H1 (cell line): ENCODE results near the gene GPR143. TPM values are rescaled to one million over a fixed set of nuclear protein-coding genes. Genes with fewer than 3 reads are reported as not detected.

Experiments
- CTCF ChIA-PET: fragments of 300-600 bp; sonication (Branson Sonifier 250); formaldehyde crosslinking; loops from one replicate; lab custom pipeline; 2021; ENCODE audit not compliant: partially characterized antibody; lab: Charles Lee
- POLR2A ChIA-PET: fragments of 300-600 bp; sonication (Branson Sonifier 250); formaldehyde crosslinking; loops from one replicate; lab custom pipeline; 2021; ENCODE audit warnings: inconsistent platforms; ENCODE audit not compliant: partially characterized antibody; lab: Charles Lee
- DNase-seq, 2 experiments: peaks; one replicate each; pipeline versions ENCODE4 v3.0.0 to v3.0.0-alpha.2; 2010 to 2022; ENCODE audit warnings: low spot score in 2 of 2, low read depth in 1 of 2, mixed read lengths in 1 of 2
- FAIRE-seq: peaks from 2 replicates; lab custom pipeline; 2011; peaks lifted over from hg19 to GRCh38; lab: Jason Lieb, UNC
- H2AFZ ChIP-seq: 2 replicates; pipeline ENCODE4 v1.8.1; 2012; ENCODE audit warnings: low read length, inconsistent platforms
- H2AK5ac ChIP-seq: 2 replicates; pipeline ENCODE4 v1.6.1; 2013; ENCODE audit warnings: low read depth, low read length
- H2BK120ac ChIP-seq: replicated peaks from 2 replicates; pipeline ENCODE3; 2013; ENCODE audit warnings: low read depth, low read length, inconsistent platforms
- H2BK12ac ChIP-seq: 2 replicates; pipeline ENCODE4 v1.6.1; 2013; ENCODE audit warnings: low read depth, low read length
- H2BK15ac ChIP-seq: 2 replicates; pipeline ENCODE4 v1.6.1; 2013; ENCODE audit warnings: low read length
- H2BK20ac ChIP-seq: 2 replicates; pipeline ENCODE4 v1.6.1; 2013; ENCODE audit warnings: low read length
- H2BK5ac ChIP-seq: 2 replicates; pipeline ENCODE4 v1.6.1; 2013; ENCODE audit warnings: low read depth, low read length
- H3K14ac ChIP-seq: 2 replicates; pipeline ENCODE4 v1.6.1; 2013; ENCODE audit warnings: inconsistent platforms; ENCODE audit not compliant: insufficient read length
- H3K18ac ChIP-seq: 2 replicates; pipeline ENCODE4 v1.6.1; 2013; ENCODE audit warnings: low read length; ENCODE audit errors: extremely low read depth
- H3K23ac ChIP-seq: 2 replicates; pipeline ENCODE4 v1.6.1; 2013; ENCODE audit warnings: inconsistent platforms; ENCODE audit not compliant: insufficient read length
- H3K23me2 ChIP-seq: 2 replicates; pipeline ENCODE4 v1.6.1; 2013; ENCODE audit warnings: low read depth, low read length
- H3K27ac ChIP-seq: 2 replicates; pipeline ENCODE4 v1.6.1; 2011; ENCODE audit warnings: low read depth, low read length, inconsistent platforms
- H3K27me3 ChIP-seq, 4 experiments: replicated peaks in 1 of 4; 1 replicate in 1 of 4; 2 replicates in 3 of 4; pipeline versions ENCODE4 v1.6.1 to v1.8.1; 2011 to 2013; ENCODE audit warnings: low read length in 3 of 4, mild to moderate bottlenecking in 3 of 4, inconsistent platforms in 2 of 4, mixed read lengths in 2 of 4, moderate library complexity in 1 of 4; ENCODE audit not compliant: control insufficient read depth in 3 of 4, insufficient read depth in 3 of 4; ENCODE audit errors: extremely low read depth in 1 of 4
- H3K36me3 ChIP-seq, 4 experiments: 2 replicates each; pipeline versions ENCODE4 v1.6.1 to v1.8.1; 2011 to 2013; ENCODE audit warnings: mild to moderate bottlenecking in 4 of 4, low read length in 3 of 4, moderate library complexity in 2 of 4, control low read depth in 1 of 4, inconsistent platforms in 1 of 4; ENCODE audit not compliant: insufficient read depth in 4 of 4, control insufficient read depth in 2 of 4
- H3K4ac ChIP-seq: replicated peaks from 2 replicates; pipeline ENCODE3; 2013; ENCODE audit warnings: low read length, low read depth, mixed read lengths, inconsistent platforms; ENCODE audit not compliant: insufficient read length
- H3K4me1 ChIP-seq, 4 experiments: replicated peaks in 1 of 4; 1 replicate in 1 of 4; 2 replicates in 3 of 4; pipeline versions ENCODE4 v1.6.1 to v1.8.1; 2011 to 2013; ENCODE audit warnings: low read length in 3 of 4, inconsistent platforms in 2 of 4, mixed read lengths in 1 of 4; ENCODE audit not compliant: insufficient read depth in 4 of 4, control insufficient read depth in 3 of 4
- H3K4me2 ChIP-seq, 2 experiments: 2 replicates each; pipeline versions ENCODE4 v1.6.1 to v1.8.1; 2011 to 2013; ENCODE audit warnings: low read depth in 2 of 2, low read length in 2 of 2, control low read depth in 1 of 2, inconsistent platforms in 1 of 2, mild to moderate bottlenecking in 1 of 2; ENCODE audit not compliant: insufficient read depth in 1 of 2
- H3K4me3 ChIP-seq, 4 experiments: fragments of 200-600, 300-600 bp in 1 of 4; sonication (generic), shearing (Covaris generic), sonication (Bioruptor Twin) in 1 of 4; 2 replicates each; pipeline versions ENCODE4 v1.5.1 to v1.8.1; 2011 to 2016; ENCODE audit warnings: low read length in 4 of 4, low read depth in 3 of 4, control low read depth in 2 of 4, inconsistent platforms in 2 of 4, mild to moderate bottlenecking in 2 of 4, mixed read lengths in 1 of 4, moderate library complexity in 1 of 4; ENCODE audit not compliant: insufficient read depth in 2 of 4; ENCODE audit errors: extremely low read depth in 1 of 4
- H3K56ac ChIP-seq: replicated peaks from 2 replicates; pipeline ENCODE3; 2013; ENCODE audit warnings: low read depth, mild to moderate bottlenecking, mixed read lengths, low read length, inconsistent platforms; ENCODE audit not compliant: insufficient read length
- H3K79me1 ChIP-seq: 2 replicates; pipeline ENCODE4 v1.6.1; 2013; ENCODE audit warnings: low read depth, low read length, control low read depth
- H3K79me2 ChIP-seq, 2 experiments: 2 replicates each; pipeline versions ENCODE4 v1.6.1 to v1.8.1; 2012 to 2013; ENCODE audit warnings: low read length in 2 of 2, mild to moderate bottlenecking in 2 of 2, inconsistent platforms in 1 of 2; ENCODE audit not compliant: insufficient read depth in 2 of 2, control insufficient read depth in 1 of 2
- H3K9ac ChIP-seq, 4 experiments: replicated peaks in 1 of 4; 1 replicate in 1 of 4; 2 replicates in 3 of 4; pipeline versions ENCODE4 v1.6.1 to v1.8.1; 2011 to 2013; ENCODE audit warnings: low read depth in 3 of 4, low read length in 3 of 4, control low read depth in 2 of 4, mild to moderate bottlenecking in 2 of 4, moderate library complexity in 2 of 4, inconsistent platforms in 1 of 4; ENCODE audit errors: extremely low read depth in 1 of 4
- H3K9me3 ChIP-seq, 2 experiments: 2 replicates each; pipeline versions ENCODE4 v1.6.1 to v1.8.1; 2012 to 2013; ENCODE audit warnings: mild to moderate bottlenecking in 2 of 2, moderate library complexity in 2 of 2, control low read depth in 1 of 2, inconsistent platforms in 1 of 2, low read depth in 1 of 2, low read length in 1 of 2, mixed read lengths in 1 of 2; ENCODE audit not compliant: insufficient read depth in 2 of 2
- H4K20me1 ChIP-seq, 2 experiments: replicated peaks in 1 of 2; 2 replicates each; pipeline versions ENCODE3 to v1.8.1; 2011 to 2013; ENCODE audit warnings: inconsistent platforms in 2 of 2, low read length in 2 of 2, mild to moderate bottlenecking in 1 of 2; ENCODE audit not compliant: insufficient read depth in 2 of 2, control insufficient read depth in 1 of 2
- H4K5ac ChIP-seq: 2 replicates; pipeline ENCODE4 v1.6.1; 2013; ENCODE audit warnings: low read length, low read depth, mixed read lengths, inconsistent platforms; ENCODE audit not compliant: insufficient read length
- H4K8ac ChIP-seq: 2 replicates; pipeline ENCODE4 v1.8.0; 2013; ENCODE audit warnings: mild to moderate bottlenecking, moderate library complexity, low read length, inconsistent platforms; ENCODE audit not compliant: insufficient read depth; ENCODE audit errors: extremely low read depth
- H4K91ac ChIP-seq: replicated peaks from 2 replicates; pipeline ENCODE3; 2013; ENCODE audit warnings: low read length, mixed read lengths, inconsistent platforms; ENCODE audit not compliant: insufficient read length
- BACH1 ChIP-seq: IDR thresholded peaks from 2 replicates; pipeline ENCODE4 v1.6.1; 2012; ENCODE audit warnings: low read length, improper control_type of control experiment
- CREB1 ChIP-seq: IDR thresholded peaks from 2 replicates; pipeline ENCODE4 v1.6.1; 2012; ENCODE audit warnings: inconsistent platforms
- EGR1 ChIP-seq: IDR thresholded peaks from 2 replicates; pipeline ENCODE4 v1.6.1; 2011; ENCODE audit warnings: low read depth, low read length, borderline replicate concordance
- FOSL1 ChIP-seq: IDR thresholded peaks from 2 replicates; pipeline ENCODE4 v1.6.1; 2011; ENCODE audit warnings: mild to moderate bottlenecking, low read depth, low read length, moderate library complexity; ENCODE audit not compliant: insufficient read depth
- GABPA ChIP-seq: IDR thresholded peaks from 2 replicates; pipeline ENCODE4 v1.6.1; 2011; ENCODE audit warnings: mild to moderate bottlenecking, low read length, moderate library complexity, borderline replicate concordance; ENCODE audit not compliant: insufficient read depth
- GTF2F1 ChIP-seq: IDR thresholded peaks from 2 replicates; pipeline ENCODE4 v1.6.1; 2012; ENCODE audit warnings: low read depth, low read length, improper control_type of control experiment, borderline replicate concordance
- PHF8 ChIP-seq: fragments of 200-600 bp; sonication (generic); conservative IDR thresholded peaks from 2 replicates; pipeline ENCODE4 v1.7.1; 2012; ENCODE audit warnings: low read depth, mild to moderate bottlenecking, inconsistent platforms, low read length, moderate library complexity
- RBBP5 ChIP-seq: IDR thresholded peaks from 2 replicates; pipeline ENCODE4 v1.7.1; 2012; ENCODE audit warnings: low read depth, mild to moderate bottlenecking, inconsistent platforms, low read length, moderate library complexity, borderline replicate concordance
- SIX5 ChIP-seq: IDR thresholded peaks from 2 replicates; pipeline ENCODE4 v1.6.1; 2011; ENCODE audit warnings: mild to moderate bottlenecking, low read depth, low read length
- SRF ChIP-seq: IDR thresholded peaks from 2 replicates; pipeline ENCODE4 v1.6.1; 2011; ENCODE audit warnings: mild to moderate bottlenecking, low read depth, low read length, moderate library complexity
- TCF12 ChIP-seq: IDR thresholded peaks from 2 replicates; pipeline ENCODE4 v1.6.1; 2011; ENCODE audit warnings: low read depth, mild to moderate bottlenecking, low read length
- WGBS, 2 experiments: shearing (Covaris generic) in 1 of 2; methylation state at CpG; one replicate each; pipeline versions ENCODE4 v1.1.6 to v1.1.7; 2013 to 2015; ENCODE audit warnings: low lambda C conversion rate in 2 of 2, mixed read lengths in 2 of 2, inconsistent platforms in 1 of 2, low coverage in 1 of 2, missing lambda C conversion rate in 1 of 2; ENCODE audit not compliant: insufficient replicate concordance in 2 of 2, insufficient coverage in 1 of 2, insufficient read length in 1 of 2; ENCODE audit errors: extremely low coverage in 1 of 2, missing lambda C conversion rate in 1 of 2; 5-methylcytosine and 5-hydroxymethylcytosine counted together
- polyA plus RNA-seq, 7 experiments: library from polyadenylated mRNA; depleted of rRNA in 3 of 7; stranded (reverse) in 5 of 7; unstranded in 2 of 7; fragments of >200 nt in 5 of 7; fragments of 200-250 nt in 2 of 7; gene quantifications; 1 replicate in 5 of 7; 2 replicates in 1 of 7; 4 replicates in 1 of 7; pipeline versions ENCODE4 v1.2.1 to v1.2.3, GENCODE V29; 2011 to 2013; ENCODE audit warnings: missing spikeins in 2 of 7, mixed read lengths in 2 of 7
- total RNA-seq: library from RNA; stranded (reverse); fragmentation: NEBNext Ultra II Directional; extraction: Animal tissue kit (Norgen Biotek cat#: 25700); gene quantifications from 2 replicates; pipeline ENCODE4 v1.2.1, GENCODE V29; 2021
- TF ChIP-seq, protein P1 (sequence below): IDR thresholded peaks from 2 replicates; pipeline ENCODE4 v1.6.1; 2011; ENCODE audit warnings: low read depth, mild to moderate bottlenecking, low read length; ENCODE audit not compliant: insufficient read depth

Gene GPR143
- total and polyA plus RNA-seq, 2 of the 8 experiments (the other 6 are each of a cell fraction or from before 2014, with no cell fraction given): 18.5 to 30.7 TPM

DNA sequence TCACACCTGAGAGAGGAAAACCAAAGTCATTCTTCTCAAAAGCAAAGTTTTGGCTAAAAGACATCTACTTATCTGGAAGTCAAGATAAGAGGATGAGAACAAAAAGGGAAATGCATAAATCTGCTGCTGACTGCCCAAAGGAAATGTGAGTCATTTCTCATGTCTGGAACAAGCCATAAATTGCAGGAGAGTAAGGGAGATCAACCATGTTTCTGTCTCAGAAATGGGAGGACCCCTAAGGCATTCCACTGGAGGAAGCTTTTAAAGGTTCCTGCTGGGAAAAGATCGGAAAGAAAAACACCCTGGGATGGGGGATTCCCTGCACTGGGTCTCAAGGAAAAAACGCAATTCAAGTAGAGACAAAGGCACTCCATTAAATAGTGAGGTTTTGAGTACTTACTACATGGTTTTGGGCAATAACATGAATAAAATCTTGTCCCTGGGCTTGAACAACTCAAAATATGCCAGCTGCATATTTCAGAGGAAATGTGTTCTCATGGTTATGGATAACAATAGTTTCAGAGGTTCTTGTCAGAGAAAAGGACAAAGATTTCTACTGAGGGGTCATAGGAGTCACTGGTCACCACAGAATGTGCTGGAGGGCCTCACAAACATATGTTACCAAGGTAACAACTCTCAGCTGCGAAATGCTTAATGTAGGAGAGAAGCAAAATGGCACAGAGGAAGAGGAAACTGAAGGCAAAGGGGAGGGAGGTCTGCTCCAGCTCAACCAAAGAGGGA lies 19.3 kb downstream of the GPR143 start:
- Histone ChIP-seq H3K36me3 (peaks cover 0 to 3% (median under 1%) of the 10 kb centered on the region in 4 experiments; a peak in 2 of 8 replicates), H3K27ac (peak overlapping the region; percentile 36; the same call in 1 of the 2 replicates), H3K9me3 (no peaks in the 10 kb centered on the region), H2BK12ac (no peak overlapping the region), H2BK20ac (no peak overlapping the region), H3K79me2 (no peaks in the 10 kb centered on the region), H3K14ac (no peak overlapping the region), H3K4me3 (no peak overlapping the region), H2BK5ac (no peak overlapping the region; the same call in 1 of the 2 replicates), H2BK120ac (no peak overlapping the region), H2BK15ac (no peak overlapping the region), H4K5ac (no peak overlapping the region), H3K23ac (no peak overlapping the region), H3K27me3 (no peaks in the 10 kb centered on the region), H3K23me2 (no peaks in the 10 kb centered on the region), H2AFZ (no peak overlapping the region), H3K9ac (no peak overlapping the region), H3K18ac (no peak overlapping the region), H2AK5ac (no peak overlapping the region), H4K20me1 (no peaks in the 10 kb centered on the region), H3K4me2 (no peak overlapping the region; a peak in 1 of 4 replicates), H3K4ac (no peak overlapping the region), H3K79me1 (no peaks in the 10 kb centered on the region), H3K56ac (no peak overlapping the region), H3K4me1 (peaks cover 0 to 3% (median 0%) of the 10 kb centered on the region in 4 experiments; a peak in 3 of 7 replicates), H4K8ac (no peak overlapping the region), H4K91ac (no peak overlapping the region)
- ChIA-PET POLR2A (no interaction called here), CTCF (interaction anchor here (0.9 to 1.9 kb wide), 2 partner anchors 8 kb away, joined by 4 to 5 read pairs; no protein-coding TSS in a partner anchor)
- no peak for FAIRE-seq
- no peak for DNase-seq
- WGBS, 2 experiments: 60% methylated on average over 3 of the region's 3 CpGs; no CpG with 5 or more reads in 1 of the 2 experiments
- TF ChIP-seq EGR1 (no peak), GTF2F1 (no peak), FOSL1 (no peak), RBBP5 (no peak), TCF12 (no peak), GABPA (no peak), PHF8 (no peak), SRF (no peak), SIX5 (no peak), BACH1 (no peak), CREB1 (no peak)
- TF ChIP-seq, protein P1, sequence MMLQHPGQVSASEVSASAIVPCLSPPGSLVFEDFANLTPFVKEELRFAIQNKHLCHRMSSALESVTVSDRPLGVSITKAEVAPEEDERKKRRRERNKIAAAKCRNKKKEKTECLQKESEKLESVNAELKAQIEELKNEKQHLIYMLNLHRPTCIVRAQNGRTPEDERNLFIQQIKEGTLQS: no peak
